ENCODE results near the gene ERFL. TPM values are rescaled to one million over a fixed set of nuclear protein-coding genes. Genes with fewer than 3 reads are reported as not detected.

Gene ERFL
- total and polyA plus RNA-seq, 2 of the 8 experiments (the other 6 are each of a cell fraction or from before 2014, with no cell fraction given), result 0.12 TPM; not detected in 1

DNA sequence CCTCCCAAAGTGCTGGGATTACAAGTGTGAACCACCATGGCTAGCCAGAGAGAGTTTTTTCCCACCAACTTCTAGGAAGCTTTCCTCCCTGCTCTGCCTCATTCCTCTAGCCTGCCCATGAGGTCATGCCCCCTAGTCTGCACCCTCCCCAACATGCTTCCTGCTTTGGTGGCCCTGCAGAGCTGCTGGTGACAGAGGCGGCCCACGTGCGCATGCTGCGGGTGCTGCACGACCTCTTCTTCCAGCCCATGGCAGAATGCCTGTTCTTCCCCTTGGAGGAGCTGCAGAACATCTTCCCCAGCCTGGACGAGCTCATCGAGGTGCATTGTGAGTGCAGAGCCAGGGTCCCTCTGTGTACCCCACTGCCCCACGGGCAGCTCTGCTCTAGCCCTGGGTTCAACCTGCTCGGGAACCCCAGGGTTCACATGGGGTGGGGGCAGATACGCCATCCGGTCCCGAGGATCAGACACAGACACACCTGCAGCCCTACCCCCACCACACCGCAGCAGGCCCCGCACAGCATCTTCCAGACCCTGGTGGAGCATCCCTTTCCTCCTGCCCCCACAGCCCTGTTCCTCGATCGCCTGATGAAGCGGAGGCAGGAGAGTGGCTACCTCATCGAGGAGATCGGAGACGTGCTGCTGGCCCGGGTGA, 26.4 kb downstream of the ERFL start:
- no peak overlapping the region for H3K4me2 ChIP-seq (ENCODE audit: insufficient read depth in 1 of 2, low read depth in 2 of 2, low read length in 2 of 2)
- H3K36me3 ChIP-seq (ENCODE audit: control insufficient read depth in 2 of 4, insufficient read depth in 4 of 4, low read length in 3 of 4), result peaks cover 6 to 17% (median 16%) of the 10 kb centered on the region in 4 experiments
- ChIA-PET CTCF (ENCODE audit: partially characterized antibody) (interaction anchor here (0.7 to 2.7 kb wide), 16 partner anchors 10 to 453 kb away, joined by 3 to 12 read pairs (median 4); no protein-coding TSS in a partner anchor), POLR2A (ENCODE audit: partially characterized antibody) (interaction anchor here (0.8 to 13.1 kb wide), 3 partner anchors 10 to 34 kb away, joined by 4 to 167 read pairs (median 20); no protein-coding TSS in a partner anchor)
- H3K18ac ChIP-seq (ENCODE audit: extremely low read depth, low read length), result no peak overlapping the region
- peaks cover 2% of the 10 kb centered on the region; the same call in 1 of the 2 replicates for H3K23me2 ChIP-seq (ENCODE audit: low read depth, low read length)
- H2AFZ ChIP-seq (ENCODE audit: low read length), result no peak overlapping the region
- H4K20me1 ChIP-seq (replicated peaks in 1 of 2; ENCODE audit: control insufficient read depth in 1 of 2, insufficient read depth in 2 of 2, low read length in 2 of 2), result peaks cover 0 to 7% of the 10 kb centered on the region in 2 experiments
- no peak overlapping the region for H3K4ac ChIP-seq (replicated peaks; ENCODE audit: insufficient read length, low read depth, low read length)
- H3K27ac ChIP-seq (ENCODE audit: low read depth, low read length), result no peak overlapping the region
- H3K79me1 ChIP-seq (ENCODE audit: low read depth, low read length), result no peaks in the 10 kb centered on the region
- H4K5ac ChIP-seq (ENCODE audit: insufficient read length, low read depth, low read length), result no peak overlapping the region
- H4K91ac ChIP-seq (replicated peaks; ENCODE audit: insufficient read length, low read length), result no peak overlapping the region
- no peak overlapping the region for H3K9ac ChIP-seq (replicated peaks in 1 of 4; ENCODE audit: extremely low read depth in 1 of 4, low read depth in 3 of 4, low read length in 3 of 4)
- no peak overlapping the region for H2BK15ac ChIP-seq (ENCODE audit: low read length)
- H3K4me3 ChIP-seq (ENCODE audit: extremely low read depth in 1 of 4, insufficient read depth in 2 of 4, low read depth in 3 of 4, low read length in 4 of 4), result no peak overlapping the region
- H4K8ac ChIP-seq (ENCODE audit: extremely low read depth, insufficient read depth, low read length), result no peak overlapping the region
- no peaks in the 10 kb centered on the region for H3K79me2 ChIP-seq (ENCODE audit: control insufficient read depth in 1 of 2, insufficient read depth in 2 of 2, low read length in 2 of 2)
- no peak for DNase-seq (ENCODE audit: low read depth in 1 of 2, low spot score in 2 of 2)
- H3K4me1 ChIP-seq (replicated peaks in 1 of 4; ENCODE audit: control insufficient read depth in 3 of 4, insufficient read depth in 4 of 4, low read length in 3 of 4), result no peaks in the 10 kb centered on the region; a peak in 1 of 7 replicates
- no peak for FAIRE-seq
- H2AK5ac ChIP-seq (ENCODE audit: low read depth, low read length), result no peak overlapping the region
- H2BK20ac ChIP-seq (ENCODE audit: low read length), result no peak overlapping the region
- no peaks in the 10 kb centered on the region for H3K9me3 ChIP-seq (ENCODE audit: insufficient read depth in 2 of 2, low read depth in 1 of 2, low read length in 1 of 2)
- 95% methylated on average over 17 of the region's 21 CpGs; no CpG with 5 or more reads in 1 of the 2 experiments for WGBS, 2 experiments (ENCODE audit: extremely low coverage in 1 of 2, insufficient coverage in 1 of 2, insufficient read length in 1 of 2, insufficient replicate concordance in 2 of 2, low coverage in 1 of 2, low lambda C conversion rate in 2 of 2, missing lambda C conversion rate in 1 of 2)
- no peak overlapping the region for H2BK12ac ChIP-seq (ENCODE audit: low read depth, low read length)
- H2BK5ac ChIP-seq (ENCODE audit: low read depth, low read length), result no peak overlapping the region
- H3K23ac ChIP-seq (ENCODE audit: insufficient read length), result no peak overlapping the region
- H2BK120ac ChIP-seq (replicated peaks; ENCODE audit: low read depth, low read length), result no peak overlapping the region
- no peaks in the 10 kb centered on the region for H3K27me3 ChIP-seq (replicated peaks in 1 of 4; ENCODE audit: control insufficient read depth in 3 of 4, extremely low read depth in 1 of 4, insufficient read depth in 3 of 4, low read length in 3 of 4)
- H3K56ac ChIP-seq (replicated peaks; ENCODE audit: insufficient read length, low read depth, low read length), result no peak overlapping the region
- H3K14ac ChIP-seq (ENCODE audit: insufficient read length), result no peak overlapping the region
- no peak for TF ChIP-seq MAFK (IDR thresholded peaks at IDR 0.05; ENCODE audit: low read depth, low read length)
- TF ChIP-seq, protein P1, sequence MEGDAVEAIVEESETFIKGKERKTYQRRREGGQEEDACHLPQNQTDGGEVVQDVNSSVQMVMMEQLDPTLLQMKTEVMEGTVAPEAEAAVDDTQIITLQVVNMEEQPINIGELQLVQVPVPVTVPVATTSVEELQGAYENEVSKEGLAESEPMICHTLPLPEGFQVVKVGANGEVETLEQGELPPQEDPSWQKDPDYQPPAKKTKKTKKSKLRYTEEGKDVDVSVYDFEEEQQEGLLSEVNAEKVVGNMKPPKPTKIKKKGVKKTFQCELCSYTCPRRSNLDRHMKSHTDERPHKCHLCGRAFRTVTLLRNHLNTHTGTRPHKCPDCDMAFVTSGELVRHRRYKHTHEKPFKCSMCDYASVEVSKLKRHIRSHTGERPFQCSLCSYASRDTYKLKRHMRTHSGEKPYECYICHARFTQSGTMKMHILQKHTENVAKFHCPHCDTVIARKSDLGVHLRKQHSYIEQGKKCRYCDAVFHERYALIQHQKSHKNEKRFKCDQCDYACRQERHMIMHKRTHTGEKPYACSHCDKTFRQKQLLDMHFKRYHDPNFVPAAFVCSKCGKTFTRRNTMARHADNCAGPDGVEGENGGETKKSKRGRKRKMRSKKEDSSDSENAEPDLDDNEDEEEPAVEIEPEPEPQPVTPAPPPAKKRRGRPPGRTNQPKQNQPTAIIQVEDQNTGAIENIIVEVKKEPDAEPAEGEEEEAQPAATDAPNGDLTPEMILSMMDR (IDR thresholded peaks at IDR 0.05; ENCODE audit: control extremely low read depth in 1 of 3, insufficient read depth in 1 of 3, low read depth in 1 of 3, low read length in 3 of 3), result no peak
- no peak for TF ChIP-seq KDM5A (IDR thresholded peaks at IDR 0.05; ENCODE audit: low read length)

Data from H1 (cell line).